ENCODE data around the gene RPL31. TPM values are rescaled to one million over a fixed set of nuclear protein-coding genes. Genes with fewer than 3 reads are reported as not detected.

The RPL31 gene
- total RNA-seq, 1 donor from 2014 or later = 649 TPM

GRCh38 chr2:100990650-100991403, 11.3 kb upstream of the RPL31 start:
- intact Hi-C loops (cut with DNase I) = no loop called here
- DNase-seq (ENCODE audit: low spot score) = no peak

GRCh38 chr2:100991404-100991773, 10.7 kb upstream of the RPL31 start:
- intact Hi-C loops (cut with DNase I) = no loop called here
- DNase-seq (ENCODE audit: low spot score) = no peak

GRCh38 chr2:100992262-100992661, 9.8 kb upstream of the RPL31 start:
- DNase-seq (ENCODE audit: low spot score) = no peak
- intact Hi-C loops (cut with DNase I) = no loop called here

GRCh38 chr2:100993294-100993693, 8.8 kb upstream of the RPL31 start:
- intact Hi-C loops (cut with DNase I) = no loop called here
- DNase-seq (ENCODE audit: low spot score) = no peak

GRCh38 chr2:100995309-100996075, 6.6 kb upstream of the RPL31 start:
- intact Hi-C loops (cut with DNase I) = no loop called here
- no peak for DNase-seq (ENCODE audit: low spot score)

GRCh38 chr2:100997509-100998234, 4.4 kb upstream of the RPL31 start:
- intact Hi-C loops (cut with DNase I) = no loop called here
- DNase-seq (ENCODE audit: low spot score) = no peak

- intact Hi-C loops (cut with DNase I) = no loop called here
- no peak for DNase-seq (ENCODE audit: low spot score)
Observed at GRCh38 chr2:100998235-100998573, 3.9 kb upstream of the RPL31 start.

- no peak for DNase-seq (ENCODE audit: low spot score)
- intact Hi-C loops (cut with DNase I) = no loop called here
Observed at GRCh38 chr2:100999995-101000394, 2.1 kb upstream of the RPL31 start.

GRCh38 chr2:101002562-101003277, 631 bp downstream of the RPL31 start:
- intact Hi-C loops (cut with DNase I) = loop anchor here (2.0 kb wide), 1 partner anchor 150 kb away; no protein-coding TSS in a partner anchor
- DNase-seq (ENCODE audit: low spot score) = no peak

GRCh38 chr2:101003278-101003775, 1.2 kb downstream of the RPL31 start:
- no peak for DNase-seq (ENCODE audit: low spot score)
- intact Hi-C loops (cut with DNase I) = loop anchor here (2.0 kb wide), 1 partner anchor 149 kb away; no protein-coding TSS in a partner anchor

- intact Hi-C loops (cut with DNase I) = no loop called here
- no peak for DNase-seq (ENCODE audit: low spot score)
Observed at GRCh38 chr2:101004620-101005325, 2.7 kb downstream of the RPL31 start.

- intact Hi-C loops (cut with DNase I) = no loop called here
- no peak for DNase-seq (ENCODE audit: low spot score)
Observed at GRCh38 chr2:101006065-101006715, 4.1 kb downstream of the RPL31 start.

- intact Hi-C loops (cut with DNase I) = no loop called here
- DNase-seq (ENCODE audit: low spot score) = no peak
Observed at GRCh38 chr2:101007415-101008345, 5.6 kb downstream of the RPL31 start.

- DNase-seq (ENCODE audit: low spot score) = no peak
Observed at GRCh38 chr2:101011152-101011551, 9.1 kb downstream of the RPL31 start.

GRCh38 chr2:101012054-101012705, 10.1 kb downstream of the RPL31 start:
- intact Hi-C loops (cut with DNase I) = loop anchor here (1.0 to 5.0 kb wide), 2 partner anchors 140 to 195 kb away; no protein-coding TSS in a partner anchor
- DNase-seq (ENCODE audit: low spot score) = no peak

More at GRCh38 chr2:101011152-101011551, 9.1 kb downstream of the RPL31 start:
- intact Hi-C loops (cut with DNase I) = loop anchor here (5.0 kb wide), 1 partner anchor 196 kb away; no protein-coding TSS in a partner anchor

GRCh38 chr2:101012706-101013181, 10.7 kb downstream of the RPL31 start:
- no peak for DNase-seq (ENCODE audit: low spot score)
- intact Hi-C loops (cut with DNase I) = loop anchor here (1.0 to 5.0 kb wide), 2 partner anchors 140 to 195 kb away; no protein-coding TSS in a partner anchor
